Measurements from ENCODE around the gene KAT2B. TPM values are rescaled to one million over a fixed set of nuclear protein-coding genes. Genes with fewer than 3 reads are reported as not detected.

Gene KAT2B
- total RNA-seq (2021) (2.5 and 3.2 TPM in 2 replicates), Bru-seq, nascent RNA (percentile 42 among the genes with signal in this experiment), BruChase-seq, experiment 1, labeled RNA remaining after a 2-hour chase (percentile 43 among the genes with signal in this experiment), BruChase-seq, experiment 2, labeled RNA remaining after a 6-hour chase (percentile 34 among the genes with signal in this experiment)
- long read RNA-seq, full-length matches to known transcripts, result 1 of 3 reads
- long read RNA-seq, partial matches to known transcripts, result 0 of 3 reads
- long read RNA-seq, other reads (novel, unspliced or antisense), result 2 of 3 reads

DNA sequence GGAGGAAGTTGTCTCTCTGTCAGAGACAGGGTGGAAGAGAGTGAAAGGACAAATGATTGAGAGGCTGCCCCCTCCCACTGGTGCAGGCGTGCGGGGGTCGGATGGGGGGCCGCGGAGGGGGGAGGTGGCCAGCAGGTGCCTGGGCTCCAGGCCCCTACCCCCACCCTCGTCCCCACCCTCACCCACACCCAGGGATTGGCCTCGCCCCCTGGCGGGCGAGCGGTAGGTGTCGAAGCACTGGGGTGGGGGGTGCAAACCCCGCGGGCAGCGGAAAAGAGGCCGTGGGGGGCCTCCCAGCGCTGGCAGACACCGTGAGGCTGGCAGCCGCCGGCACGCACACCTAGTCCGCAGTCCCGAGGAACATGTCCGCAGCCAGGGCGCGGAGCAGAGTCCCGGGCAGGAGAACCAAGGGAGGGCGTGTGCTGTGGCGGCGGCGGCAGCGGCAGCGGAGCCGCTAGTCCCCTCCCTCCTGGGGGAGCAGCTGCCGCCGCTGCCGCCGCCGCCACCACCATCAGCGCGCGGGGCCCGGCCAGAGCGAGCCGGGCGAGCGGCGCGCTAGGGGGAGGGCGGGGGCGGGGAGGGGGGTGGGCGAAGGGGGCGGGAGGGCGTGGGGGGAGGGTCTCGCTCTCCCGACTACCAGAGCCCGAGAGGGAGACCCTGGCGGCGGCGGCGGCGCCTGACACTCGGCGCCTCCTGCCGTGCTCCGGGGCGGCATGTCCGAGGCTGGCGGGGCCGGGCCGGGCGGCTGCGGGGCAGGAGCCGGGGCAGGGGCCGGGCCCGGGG lies at the start of gene KAT2B:
Gene KAT2B (plus strand): TSS at position 682 of the 783 bp plus-strand sequence. CDS start 32 bp downstream, at position 714.
- intact Hi-C loops (cut with micrococcal nuclease; ENCODE audit: unreplicated experiment), result loop anchor here (2.0 to 5.0 kb wide), 4 partner anchors 68 to 151 kb away; partner anchors contain the start of genes RAB5A and SGO1
- Histone ChIP-seq H4K20me1 (ENCODE audit: insufficient read depth) (no peaks in the 10 kb centered on the region; the same call in 1 of the 2 replicates), H3K27ac (no peak within 1 kb of the TSS), H3K4me2 (peak within 1 kb of the TSS; percentile 98), H3K4me1 (replicated peaks; ENCODE audit: insufficient read depth) (peaks cover 26% of the 10 kb centered on the region), H3K9me3 (ENCODE audit: insufficient read depth, low read depth) (no peaks in the 10 kb centered on the region), H3K79me2 (ENCODE audit: low read depth) (no peaks in the 10 kb centered on the region), H3K9me2 (ENCODE audit: insufficient read depth) (no peaks in the 10 kb centered on the region), H3K27me3 (ENCODE audit: insufficient read depth, low read depth) (no peaks in the 10 kb centered on the region), H3K4me3 (peak within 1 kb of the TSS; percentile 80), H3F3A (ENCODE audit: insufficient read depth, low read depth) (peaks cover 13% of the 10 kb centered on the region; the same call in 1 of the 2 replicates), H2AFZ (peak within 1 kb of the TSS; percentile 89), H3K36me3 (ENCODE audit: low read depth) (no peaks in the 10 kb centered on the region)
- peak in 1 of 2 experiments; percentile 67 for DNase-seq
- POLR2A ChIA-PET (ENCODE audit: unreplicated experiment), result no interaction called here
- no TSS peak for BruUV-seq (replicated peaks)
- CTCF ChIA-PET, result interaction anchor here (0.5 kb wide), 1 partner anchor 16 kb away, joined by 4 read pairs; no protein-coding TSS in a partner anchor
- no peak for TF ChIP-seq EZH2 (IDR thresholded peaks at IDR 0.05; ENCODE audit: low read depth)
- TF ChIP-seq, protein P1, sequence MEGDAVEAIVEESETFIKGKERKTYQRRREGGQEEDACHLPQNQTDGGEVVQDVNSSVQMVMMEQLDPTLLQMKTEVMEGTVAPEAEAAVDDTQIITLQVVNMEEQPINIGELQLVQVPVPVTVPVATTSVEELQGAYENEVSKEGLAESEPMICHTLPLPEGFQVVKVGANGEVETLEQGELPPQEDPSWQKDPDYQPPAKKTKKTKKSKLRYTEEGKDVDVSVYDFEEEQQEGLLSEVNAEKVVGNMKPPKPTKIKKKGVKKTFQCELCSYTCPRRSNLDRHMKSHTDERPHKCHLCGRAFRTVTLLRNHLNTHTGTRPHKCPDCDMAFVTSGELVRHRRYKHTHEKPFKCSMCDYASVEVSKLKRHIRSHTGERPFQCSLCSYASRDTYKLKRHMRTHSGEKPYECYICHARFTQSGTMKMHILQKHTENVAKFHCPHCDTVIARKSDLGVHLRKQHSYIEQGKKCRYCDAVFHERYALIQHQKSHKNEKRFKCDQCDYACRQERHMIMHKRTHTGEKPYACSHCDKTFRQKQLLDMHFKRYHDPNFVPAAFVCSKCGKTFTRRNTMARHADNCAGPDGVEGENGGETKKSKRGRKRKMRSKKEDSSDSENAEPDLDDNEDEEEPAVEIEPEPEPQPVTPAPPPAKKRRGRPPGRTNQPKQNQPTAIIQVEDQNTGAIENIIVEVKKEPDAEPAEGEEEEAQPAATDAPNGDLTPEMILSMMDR (conservative IDR thresholded peaks at IDR 0.05), result peak; percentile 79

DNA sequence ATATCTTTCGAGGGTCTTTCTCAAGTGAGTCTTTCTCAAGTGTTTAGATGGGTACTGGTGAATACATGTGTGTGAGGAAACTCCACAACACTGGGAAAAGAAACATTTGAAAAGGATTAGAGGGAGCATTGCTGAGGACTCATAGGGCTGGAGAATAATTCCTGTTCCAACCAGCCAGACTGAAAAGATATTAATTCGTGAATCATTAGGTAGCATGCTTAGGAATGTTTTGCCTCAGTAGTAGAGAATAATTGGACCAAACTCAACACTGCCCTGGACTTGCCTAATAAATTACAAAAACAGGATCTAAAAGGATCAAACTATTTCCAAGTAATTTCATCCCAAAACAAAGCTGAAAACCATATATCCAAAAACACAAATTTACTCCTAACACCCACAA lies 45.5 kb upstream of the KAT2B start:
- H3F3A ChIP-seq (ENCODE audit: insufficient read depth, low read depth), result no peaks in the 10 kb centered on the region
- H3K9me3 ChIP-seq (ENCODE audit: insufficient read depth, low read depth), result no peaks in the 10 kb centered on the region
- DNase-seq, result no peak
- ChIA-PET POLR2A (ENCODE audit: unreplicated experiment) (no interaction called here), CTCF (no interaction called here)
- no peak overlapping the region for H3K27ac ChIP-seq
- H3K9me2 ChIP-seq (ENCODE audit: insufficient read depth), result no peaks in the 10 kb centered on the region
- no TSS peak for BruUV-seq (replicated peaks)
- H3K4me2 ChIP-seq, result no peak overlapping the region
- H3K79me2 ChIP-seq (ENCODE audit: low read depth), result no peaks in the 10 kb centered on the region
- TF ChIP-seq, protein P1 (conservative IDR thresholded peaks at IDR 0.05), result no peak
- TF ChIP-seq EZH2 (IDR thresholded peaks at IDR 0.05; ENCODE audit: low read depth), result no peak
- no peak overlapping the region for H2AFZ ChIP-seq
- intact Hi-C loops (cut with micrococcal nuclease; ENCODE audit: unreplicated experiment), result no loop called here
- H3K27me3 ChIP-seq (ENCODE audit: insufficient read depth, low read depth), result no peaks in the 10 kb centered on the region
- no peaks in the 10 kb centered on the region for H3K36me3 ChIP-seq (ENCODE audit: low read depth)
- H3K4me3 ChIP-seq, result no peak overlapping the region
- H4K20me1 ChIP-seq (ENCODE audit: insufficient read depth), result no peaks in the 10 kb centered on the region
- no peaks in the 10 kb centered on the region for H3K4me1 ChIP-seq (replicated peaks; ENCODE audit: insufficient read depth)

DNA sequence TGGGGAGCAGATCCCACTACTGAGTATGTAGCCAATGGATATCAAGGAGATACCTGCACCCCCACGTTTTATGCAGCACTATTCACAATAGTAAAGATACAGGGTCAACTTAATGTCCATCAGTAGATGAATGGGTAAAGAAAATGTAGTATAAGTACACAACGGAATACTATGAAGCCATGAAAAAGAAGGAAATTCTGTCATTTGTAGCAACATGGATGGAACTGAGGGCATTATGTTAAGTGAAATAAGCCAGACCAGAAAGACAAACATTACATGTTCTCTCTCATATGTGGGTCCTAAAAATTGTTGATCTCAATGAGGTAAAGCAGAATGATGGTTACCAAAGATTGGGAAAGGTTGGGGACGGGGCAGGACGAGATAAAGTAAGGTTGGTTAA lies 42.7 kb upstream of the KAT2B start:
- H3K27me3 ChIP-seq (ENCODE audit: insufficient read depth, low read depth), result no peaks in the 10 kb centered on the region
- H3F3A ChIP-seq (ENCODE audit: insufficient read depth, low read depth), result no peaks in the 10 kb centered on the region
- no peak overlapping the region for H3K4me2 ChIP-seq
- ChIA-PET CTCF (no interaction called here), POLR2A (ENCODE audit: unreplicated experiment) (no interaction called here)
- TF ChIP-seq, protein P1 (conservative IDR thresholded peaks at IDR 0.05), result no peak
- TF ChIP-seq EZH2 (IDR thresholded peaks at IDR 0.05; ENCODE audit: low read depth), result no peak
- no peak overlapping the region for H3K4me3 ChIP-seq
- no peaks in the 10 kb centered on the region for H3K9me3 ChIP-seq (ENCODE audit: insufficient read depth, low read depth)
- DNase-seq, result no peak
- no peaks in the 10 kb centered on the region for H3K36me3 ChIP-seq (ENCODE audit: low read depth)
- H3K27ac ChIP-seq, result no peak overlapping the region
- no peaks in the 10 kb centered on the region for H4K20me1 ChIP-seq (ENCODE audit: insufficient read depth)
- no peaks in the 10 kb centered on the region for H3K79me2 ChIP-seq (ENCODE audit: low read depth)
- H3K9me2 ChIP-seq (ENCODE audit: insufficient read depth), result no peaks in the 10 kb centered on the region
- intact Hi-C loops (cut with micrococcal nuclease; ENCODE audit: unreplicated experiment), result no loop called here
- H3K4me1 ChIP-seq (replicated peaks; ENCODE audit: insufficient read depth), result no peaks in the 10 kb centered on the region
- BruUV-seq (replicated peaks), result no TSS peak
- H2AFZ ChIP-seq, result no peak overlapping the region

Data from PC-9 (cell line).